ENCODE measurements around the gene KIF11. TPM values are rescaled to one million over a fixed set of nuclear protein-coding genes. Genes with fewer than 3 reads are reported as not detected.

KIF11 gene
- total and polyA plus RNA-seq, 10 donors = 0.93 to 7.3 (median 4.2) TPM

GRCh38 chr10:92590623-92591549 lies 2.0 kb upstream of the KIF11 start:
- TF ChIP-seq POLR2AphosphoS5 (IDR thresholded peaks at IDR 0.05) = no peak
- TF ChIP-seq, protein P1, sequence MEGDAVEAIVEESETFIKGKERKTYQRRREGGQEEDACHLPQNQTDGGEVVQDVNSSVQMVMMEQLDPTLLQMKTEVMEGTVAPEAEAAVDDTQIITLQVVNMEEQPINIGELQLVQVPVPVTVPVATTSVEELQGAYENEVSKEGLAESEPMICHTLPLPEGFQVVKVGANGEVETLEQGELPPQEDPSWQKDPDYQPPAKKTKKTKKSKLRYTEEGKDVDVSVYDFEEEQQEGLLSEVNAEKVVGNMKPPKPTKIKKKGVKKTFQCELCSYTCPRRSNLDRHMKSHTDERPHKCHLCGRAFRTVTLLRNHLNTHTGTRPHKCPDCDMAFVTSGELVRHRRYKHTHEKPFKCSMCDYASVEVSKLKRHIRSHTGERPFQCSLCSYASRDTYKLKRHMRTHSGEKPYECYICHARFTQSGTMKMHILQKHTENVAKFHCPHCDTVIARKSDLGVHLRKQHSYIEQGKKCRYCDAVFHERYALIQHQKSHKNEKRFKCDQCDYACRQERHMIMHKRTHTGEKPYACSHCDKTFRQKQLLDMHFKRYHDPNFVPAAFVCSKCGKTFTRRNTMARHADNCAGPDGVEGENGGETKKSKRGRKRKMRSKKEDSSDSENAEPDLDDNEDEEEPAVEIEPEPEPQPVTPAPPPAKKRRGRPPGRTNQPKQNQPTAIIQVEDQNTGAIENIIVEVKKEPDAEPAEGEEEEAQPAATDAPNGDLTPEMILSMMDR (IDR thresholded peaks at IDR 0.05 in 8 of 11, conservative IDR thresholded peaks at IDR 0.05 in 3 of 11) = peak in 3 of 11 experiments; percentile 9 to 36 (median 27)
- Histone ChIP-seq H3K9me3 (no peaks in the 10 kb centered on the region), H3K4me3 (peak overlapping the region; percentile 23 to 98 (median 84)), H3K4me1 (peaks cover 6 to 52% (median 32%) of the 10 kb centered on the region in 6 donors), H3K36me3 (no peaks in the 10 kb centered on the region), H3K27me3 (replicated peaks in 1 of 7) (no peaks in the 10 kb centered on the region), H3K27ac (peak overlapping the region; percentile 93 to 98 (median 96))
- intact Hi-C loops (cut with DNase I; ENCODE audit: low total_unique reads) = loop anchor here (10.0 kb wide), 1 partner anchor 94 kb away; the partner anchor contains the start of gene HHEX
- 43 to 48% (median 47%) methylated on average over 19 of the region's 19 CpGs for WGBS, 5 donors
- DNase-seq = peak; percentile 83

DNA sequence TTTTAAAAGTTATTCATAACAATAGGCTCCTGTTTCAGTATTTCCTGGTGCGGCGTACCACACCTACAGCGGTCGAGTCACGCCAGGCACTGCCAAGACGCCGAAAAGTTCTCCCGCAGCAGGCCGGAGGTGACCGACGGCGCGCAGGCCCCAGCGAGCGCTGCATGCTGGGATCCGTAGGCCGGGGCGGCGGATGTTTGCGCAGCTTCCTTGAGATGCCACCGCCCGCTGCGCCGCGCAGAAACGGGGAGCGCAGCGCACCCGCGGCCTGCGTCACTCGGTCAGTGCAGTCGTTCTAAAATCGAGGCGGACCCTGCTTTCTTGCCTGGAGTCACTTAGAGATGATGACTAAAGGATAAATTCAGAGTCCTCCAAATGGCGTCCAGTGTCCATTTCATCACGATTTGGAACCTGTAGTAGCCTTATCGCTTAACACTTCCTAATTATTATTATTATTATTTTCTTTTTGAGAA lies 1.3 kb upstream of the KIF11 start:
- 0 to 1% (median 1%) methylated on average over 38 of the region's 38 CpGs for WGBS, 5 donors
- H3K27ac ChIP-seq = peak overlapping the region; percentile 93 to 98 (median 96)
- DNase-seq = peak; percentile 99

DNA sequence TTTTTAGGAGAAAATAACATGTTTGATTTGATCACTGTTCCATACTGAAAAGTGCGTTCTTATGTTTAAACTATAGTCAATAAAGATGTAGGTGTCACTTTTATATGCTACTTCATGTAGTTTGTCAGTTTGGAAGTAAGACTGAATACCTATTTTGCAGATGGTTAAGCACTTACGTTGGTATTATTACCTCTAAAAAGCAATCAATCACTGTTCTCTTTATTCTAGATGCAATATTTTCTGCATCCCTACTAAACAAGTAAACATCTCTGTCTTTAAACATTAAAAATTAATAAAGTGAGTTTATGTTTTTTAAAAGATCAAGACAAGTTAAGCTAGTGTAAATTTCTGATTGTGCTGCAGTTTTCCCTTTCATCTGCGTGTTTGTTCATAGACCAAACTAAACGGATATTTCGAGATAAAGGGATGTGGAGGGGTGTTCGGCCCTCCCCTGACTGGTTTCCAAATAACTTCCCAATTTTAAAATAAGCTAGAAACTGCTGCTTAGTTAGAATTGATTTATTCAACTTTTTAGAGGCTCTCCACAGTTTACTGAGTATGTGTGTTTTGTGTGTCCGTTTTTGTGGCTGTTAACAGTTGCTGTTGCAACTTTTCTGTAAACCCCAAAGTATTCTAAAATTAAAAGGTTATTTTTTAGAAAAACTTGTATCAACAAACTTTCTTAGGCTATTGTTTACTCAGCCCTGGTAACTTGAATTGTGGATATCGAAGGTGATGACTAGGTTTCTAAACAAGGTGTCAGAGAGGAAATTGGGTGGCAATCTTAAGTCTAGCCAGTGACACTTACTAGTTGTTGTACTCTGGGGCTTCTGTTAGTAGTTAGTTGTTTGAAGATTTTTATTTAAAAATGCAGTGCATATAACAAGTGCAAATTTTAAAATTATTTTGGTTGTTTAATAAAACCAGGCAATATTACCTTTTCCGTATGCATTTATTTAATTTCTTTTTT lies 974 bp downstream of the KIF11 start:
- intact Hi-C loops (cut with DNase I; ENCODE audit: low total_unique reads) = loop anchor here (10.0 kb wide), 1 partner anchor 91 kb away; the partner anchor contains the start of gene HHEX
- peak overlapping the region in 4 of 8 donors; percentile 94 to 98 (median 97) for H3K27ac ChIP-seq
- 8 to 9% (median 9%) methylated on average over 9 of the region's 9 CpGs for WGBS, 5 donors
- H3K36me3 ChIP-seq = no peaks in the 10 kb centered on the region
- H3K27me3 ChIP-seq (replicated peaks in 1 of 7) = no peaks in the 10 kb centered on the region
- peaks cover 6 to 54% (median 32%) of the 10 kb centered on the region in 6 donors for H3K4me1 ChIP-seq
- DNase-seq = no peak
- H3K9me3 ChIP-seq = no peaks in the 10 kb centered on the region
- H3K4me3 ChIP-seq = peak overlapping the region; percentile 46 to 98 (median 84)
- TF ChIP-seq, protein P1 (IDR thresholded peaks at IDR 0.05 in 8 of 11, conservative IDR thresholded peaks at IDR 0.05 in 3 of 11) = no peak
- TF ChIP-seq POLR2A (IDR thresholded peaks at IDR 0.05) (no peak), POLR2AphosphoS5 (IDR thresholded peaks at IDR 0.05) (no peak)

More for the DNA sequence above, 1.3 kb upstream of the KIF11 start:
- Histone ChIP-seq H3K27me3 (replicated peaks in 1 of 7) (no peaks in the 10 kb centered on the region), H3K9me3 (no peaks in the 10 kb centered on the region), H3K4me1 (peaks cover 6 to 54% (median 32%) of the 10 kb centered on the region in 6 donors), H3K36me3 (no peaks in the 10 kb centered on the region), H3K4me3 (peak overlapping the region; percentile 46 to 98 (median 84))
- TF ChIP-seq POLR2AphosphoS5 (IDR thresholded peaks at IDR 0.05) = peak; percentile 97 to 99 (median 98)
- TF ChIP-seq, protein P1 (IDR thresholded peaks at IDR 0.05 in 8 of 11, conservative IDR thresholded peaks at IDR 0.05 in 3 of 11) = peak in 5 of 11 experiments; percentile 9 to 52 (median 39)
- TF ChIP-seq POLR2A (IDR thresholded peaks at IDR 0.05) = peak in 2 of 3 donors; percentile 9 to 80
- intact Hi-C loops (cut with DNase I; ENCODE audit: low total_unique reads) = loop anchor here (10.0 kb wide), 1 partner anchor 93 kb away; the partner anchor contains the start of gene HHEX
